ENCODE data around the gene CLEC10A. TPM values are rescaled to one million over a fixed set of nuclear protein-coding genes. Genes with fewer than 3 reads are reported as not detected.
"Not testable (repeated sequence)": the region's sequence is repeated elsewhere in the genome, so short reads cannot be mapped to it uniquely, and the experiment has no call there.

The CLEC10A gene, protein sequence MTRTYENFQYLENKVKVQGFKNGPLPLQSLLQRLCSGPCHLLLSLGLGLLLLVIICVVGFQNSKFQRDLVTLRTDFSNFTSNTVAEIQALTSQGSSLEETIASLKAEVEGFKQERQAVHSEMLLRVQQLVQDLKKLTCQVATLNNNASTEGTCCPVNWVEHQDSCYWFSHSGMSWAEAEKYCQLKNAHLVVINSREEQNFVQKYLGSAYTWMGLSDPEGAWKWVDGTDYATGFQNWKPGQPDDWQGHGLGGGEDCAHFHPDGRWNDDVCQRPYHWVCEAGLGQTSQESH
- 10 to 100 TPM in 1 of 2 donors, 1 to 10 TPM in 1; 6.6 to 13.4 TPM for total RNA-seq
- long read RNA-seq, partial matches to known transcripts: 0 of 5 reads
- long read RNA-seq, other reads (novel, unspliced or antisense): 2 of 5 reads

DNA sequence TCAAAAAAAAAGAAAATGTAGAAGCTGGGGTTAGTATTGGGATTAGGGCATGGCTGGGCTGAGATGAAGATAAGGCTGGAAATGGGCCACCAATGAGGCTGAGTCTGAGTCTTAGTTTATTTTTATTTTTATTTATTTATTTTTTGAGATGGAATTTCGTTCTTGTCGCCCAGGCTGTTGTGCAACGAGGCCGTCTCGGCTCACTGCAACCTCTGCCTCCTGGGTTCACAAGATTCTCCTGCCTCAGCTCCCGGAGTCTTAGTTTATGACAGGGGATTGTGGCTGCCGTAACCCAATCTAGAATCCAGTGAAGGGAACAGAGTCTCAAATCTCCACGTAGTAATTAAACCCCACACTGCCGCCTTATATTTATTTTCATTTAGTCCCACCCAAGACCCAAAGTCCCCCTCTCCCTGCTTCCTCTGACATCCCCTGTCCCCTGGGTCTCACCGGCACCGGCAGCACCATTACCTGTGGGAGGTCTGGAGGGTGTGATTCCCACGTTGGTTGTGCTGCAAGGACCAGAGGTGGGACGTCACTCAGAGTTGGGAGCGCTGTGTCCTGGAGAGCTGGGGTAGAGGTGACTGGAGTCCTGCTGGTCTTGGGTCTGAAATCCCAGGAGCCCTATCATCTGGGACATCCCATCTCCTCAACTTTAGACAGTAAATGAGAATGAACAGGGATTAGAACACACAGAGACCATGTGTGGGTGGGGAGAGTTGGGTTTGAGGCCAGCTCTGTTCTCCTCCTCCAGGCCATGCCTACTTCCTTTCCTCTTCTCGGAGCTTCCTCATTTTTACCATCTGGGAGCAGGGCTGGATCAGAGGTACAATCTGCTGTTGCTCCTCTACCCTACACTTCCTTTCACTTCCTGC lies at the start of gene CLEC10A:
CLEC10A (minus strand) TSS at position 671 of the 875 bp plus-strand sequence. CDS start 1,439 bp downstream, outside the sequence.
- DNase-seq (no peak), ATAC-seq (peak; percentile 31 to 74)
- intact Hi-C loops (cut with DNase I): no loop called here

DNA sequence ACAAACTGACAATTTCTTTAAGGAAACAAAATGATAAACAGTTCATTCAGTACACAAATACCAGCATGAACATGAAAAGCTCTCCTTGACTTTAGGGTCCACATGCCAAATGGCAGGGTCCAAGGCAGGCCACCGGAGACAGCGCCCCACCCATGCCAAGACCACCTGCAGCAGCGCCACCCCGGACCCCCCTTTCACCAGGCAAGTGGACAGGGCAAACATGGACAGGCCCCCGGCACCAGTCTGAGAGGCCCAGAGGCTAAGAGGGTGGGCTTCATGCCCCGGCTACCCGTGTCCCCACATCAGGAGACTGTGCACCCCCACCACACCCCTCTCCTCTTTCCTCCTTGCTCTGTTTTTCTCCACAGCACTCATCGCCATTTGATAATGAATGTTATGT lies 49.3 kb upstream of the CLEC10A start:
- DNase-seq (no peak), ATAC-seq (no peak)
- intact Hi-C loops (cut with DNase I): no loop called here

DNA sequence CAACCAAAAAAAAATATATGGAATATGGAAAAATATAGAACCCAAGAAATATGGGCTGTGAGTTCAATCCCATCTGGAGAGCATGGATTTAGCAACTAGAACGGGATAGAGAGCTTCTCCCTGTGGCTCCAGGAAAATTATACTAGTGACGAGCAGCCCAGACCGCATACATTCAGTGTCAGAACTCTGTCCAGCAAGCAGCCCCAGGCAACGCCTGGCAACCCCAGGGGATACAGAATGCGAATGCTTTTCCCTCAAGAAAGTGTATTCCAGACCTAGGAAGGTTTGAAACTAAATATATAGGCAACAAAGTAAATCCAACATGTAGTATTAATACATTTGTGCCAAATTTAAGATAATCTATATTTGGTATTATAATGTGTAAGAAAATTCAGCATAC lies 48.1 kb upstream of the CLEC10A start:
- intact Hi-C loops (cut with DNase I): no loop called here
- DNase-seq (no peak), ATAC-seq (no peak)

DNA sequence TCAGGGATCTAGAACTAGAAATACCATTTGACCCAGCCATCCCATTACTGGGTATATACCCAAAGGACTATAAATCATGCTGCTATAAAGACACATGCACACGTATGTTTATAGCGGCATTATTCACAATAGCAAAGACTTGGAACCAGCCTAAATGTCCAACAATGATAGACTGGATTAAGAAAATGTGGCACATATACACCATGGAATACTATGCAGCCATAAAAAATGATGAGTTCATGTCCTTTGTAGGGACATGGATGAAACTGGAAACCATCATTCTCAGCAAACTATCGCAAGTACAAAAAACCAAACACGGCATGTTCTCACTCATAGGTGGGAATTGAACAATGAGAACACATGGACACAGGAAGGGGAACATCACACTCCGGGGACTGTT lies 47.5 kb upstream of the CLEC10A start:
- ATAC-seq; DNase-seq; intact Hi-C loops (cut with DNase I): not testable (repeated sequence)

DNA sequence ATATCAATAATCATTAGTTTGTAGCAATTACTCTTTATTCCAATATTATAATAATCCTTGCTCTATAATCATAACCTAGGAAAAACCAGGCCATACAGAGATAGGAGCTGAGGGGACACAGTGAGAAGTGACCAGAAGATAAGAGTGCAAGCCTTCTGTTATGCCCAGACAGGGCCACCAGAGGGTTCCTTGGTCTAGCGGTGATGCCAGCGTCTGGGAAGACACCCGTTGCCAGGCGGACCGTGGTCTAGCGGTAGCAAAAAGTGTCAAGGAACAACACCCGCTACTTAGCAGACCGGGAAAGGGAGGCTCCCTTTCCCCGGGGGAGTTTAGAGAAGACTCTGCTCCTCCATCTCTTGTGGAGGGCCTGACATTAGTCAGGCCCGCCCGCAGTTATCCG lies 46.3 kb upstream of the CLEC10A start:
- DNase-seq; intact Hi-C loops (cut with DNase I); ATAC-seq: not testable (repeated sequence)

DNA sequence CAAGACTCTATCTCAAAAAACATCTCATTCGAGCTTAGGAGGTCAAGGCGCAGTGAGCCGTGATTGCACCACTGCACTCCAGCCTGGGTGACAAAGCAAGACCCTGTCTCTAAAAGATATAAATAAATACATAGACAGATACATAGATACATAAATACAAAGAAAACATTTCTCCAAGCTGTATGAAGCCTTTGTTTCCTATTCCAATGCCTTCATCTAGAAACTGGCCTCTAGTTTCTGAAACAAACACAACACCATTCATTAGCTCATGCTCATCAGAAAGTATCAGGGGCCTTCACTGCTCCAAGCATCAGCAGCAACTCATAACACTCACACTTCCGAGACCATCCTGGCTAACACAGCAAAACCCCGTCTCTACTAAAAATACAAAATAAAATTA lies 44.9 kb upstream of the CLEC10A start:
- intact Hi-C loops (cut with DNase I): no loop called here
- ATAC-seq: no peak
- DNase-seq: no peak

DNA sequence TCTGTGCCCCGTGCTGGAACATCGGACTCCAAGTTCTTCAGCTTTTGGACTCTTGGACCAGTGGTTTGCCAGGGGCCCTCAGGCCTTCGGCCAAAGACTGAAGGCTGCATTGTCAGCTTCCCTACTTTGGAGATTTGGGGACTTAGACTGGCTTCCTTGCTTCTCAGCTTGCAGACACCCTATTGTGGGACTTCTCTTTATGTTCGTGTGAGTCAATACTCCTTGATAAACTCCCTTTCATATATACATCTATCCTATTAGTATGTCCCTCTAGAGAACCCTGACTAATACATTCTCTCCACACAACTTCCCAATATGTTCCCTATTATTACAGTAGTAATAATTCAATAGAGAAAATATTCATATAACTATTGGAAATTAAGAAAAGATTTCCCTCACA lies 43.8 kb upstream of the CLEC10A start:
- no peak for DNase-seq
- intact Hi-C loops (cut with DNase I): no loop called here
- no peak for ATAC-seq

DNA sequence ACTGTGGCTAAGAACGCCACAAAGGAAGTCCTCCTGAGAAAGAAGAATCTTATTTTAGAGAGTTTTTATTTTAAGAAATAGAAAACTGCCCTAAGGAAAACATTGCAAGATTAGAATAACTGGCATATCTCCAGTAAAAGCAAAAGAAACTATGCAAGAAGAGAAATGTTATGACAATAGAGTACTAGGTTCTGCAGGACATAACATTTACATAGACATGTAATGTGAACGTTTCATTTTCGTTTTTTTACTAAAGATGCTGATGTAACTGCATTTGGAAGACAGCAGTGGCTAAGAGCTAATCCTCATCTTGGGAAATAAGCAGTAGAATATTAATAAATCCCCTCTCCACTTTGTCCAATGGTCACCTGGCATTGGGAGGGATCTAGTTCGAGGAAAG lies 42.3 kb upstream of the CLEC10A start:
- DNase-seq: no peak
- intact Hi-C loops (cut with DNase I): no loop called here
- ATAC-seq: no peak

DNA sequence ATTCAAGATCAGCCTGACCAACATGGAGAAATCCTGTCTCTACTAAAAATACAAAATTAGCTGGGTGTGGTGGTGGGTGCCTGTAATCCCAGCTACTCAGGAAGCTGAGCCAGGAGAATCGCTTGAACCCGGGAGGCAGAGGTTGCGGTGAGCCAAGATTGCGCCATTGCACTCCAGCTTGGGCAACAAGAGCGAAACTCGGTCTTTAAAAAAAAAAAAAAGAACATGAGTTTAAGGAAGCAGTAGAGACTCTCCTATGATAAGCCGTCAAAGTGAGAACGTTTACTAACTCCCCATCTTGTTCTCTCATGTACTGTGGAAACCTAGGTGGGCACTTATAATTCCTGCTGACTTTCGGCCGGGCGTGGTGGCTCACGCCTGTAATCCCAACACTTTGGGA lies 40.6 kb upstream of the CLEC10A start:
- ATAC-seq: peak in 1 of 2 donors; percentile 80

DNA sequence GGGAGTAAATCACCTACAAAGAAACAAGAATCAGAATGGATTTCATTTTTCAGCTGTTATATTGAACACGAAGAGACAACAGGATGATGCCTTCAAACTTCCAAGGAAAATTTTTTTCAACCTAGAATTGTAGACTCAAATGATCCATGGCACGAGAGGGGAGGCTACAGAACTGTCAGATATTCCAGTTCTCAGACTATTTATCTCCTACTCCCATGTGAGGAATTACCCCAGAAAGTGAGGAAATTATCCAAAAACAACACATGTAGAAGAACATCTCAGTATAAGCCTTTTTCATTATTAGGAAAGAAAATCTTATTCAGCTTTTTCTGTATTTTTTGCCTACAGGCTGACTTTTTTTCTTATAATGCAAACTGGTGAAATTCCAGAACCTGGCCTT lies 40.1 kb upstream of the CLEC10A start:
- DNase-seq (no peak), ATAC-seq (peak in 1 of 2 donors; percentile 73)
- intact Hi-C loops (cut with DNase I): no loop called here

More for the DNA sequence above, 40.6 kb upstream of the CLEC10A start:
- DNase-seq; intact Hi-C loops (cut with DNase I): not testable (repeated sequence)

DNA sequence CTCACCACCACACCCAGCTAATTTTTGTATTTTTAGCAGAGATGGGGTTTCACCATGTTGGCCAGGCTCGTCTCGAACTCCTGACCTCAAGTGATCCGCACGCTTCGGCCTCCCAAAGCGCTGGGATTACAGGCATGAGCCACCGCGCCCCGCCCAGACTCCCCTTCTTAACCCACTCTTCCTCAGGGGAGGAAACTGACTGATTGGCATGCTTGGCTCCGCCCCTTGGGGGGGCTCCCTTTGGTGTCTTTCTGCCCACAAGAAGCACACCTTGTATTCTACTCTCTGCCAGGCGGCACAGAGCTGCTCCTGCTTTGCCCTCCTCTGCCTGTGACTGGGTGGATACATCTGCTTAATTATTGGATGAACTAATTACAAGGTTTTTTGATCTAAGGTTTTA lies 39.3 kb upstream of the CLEC10A start:
- intact Hi-C loops (cut with DNase I): no loop called here
- ATAC-seq: peak in 1 of 2 donors; percentile 6
- DNase-seq: no peak

DNA sequence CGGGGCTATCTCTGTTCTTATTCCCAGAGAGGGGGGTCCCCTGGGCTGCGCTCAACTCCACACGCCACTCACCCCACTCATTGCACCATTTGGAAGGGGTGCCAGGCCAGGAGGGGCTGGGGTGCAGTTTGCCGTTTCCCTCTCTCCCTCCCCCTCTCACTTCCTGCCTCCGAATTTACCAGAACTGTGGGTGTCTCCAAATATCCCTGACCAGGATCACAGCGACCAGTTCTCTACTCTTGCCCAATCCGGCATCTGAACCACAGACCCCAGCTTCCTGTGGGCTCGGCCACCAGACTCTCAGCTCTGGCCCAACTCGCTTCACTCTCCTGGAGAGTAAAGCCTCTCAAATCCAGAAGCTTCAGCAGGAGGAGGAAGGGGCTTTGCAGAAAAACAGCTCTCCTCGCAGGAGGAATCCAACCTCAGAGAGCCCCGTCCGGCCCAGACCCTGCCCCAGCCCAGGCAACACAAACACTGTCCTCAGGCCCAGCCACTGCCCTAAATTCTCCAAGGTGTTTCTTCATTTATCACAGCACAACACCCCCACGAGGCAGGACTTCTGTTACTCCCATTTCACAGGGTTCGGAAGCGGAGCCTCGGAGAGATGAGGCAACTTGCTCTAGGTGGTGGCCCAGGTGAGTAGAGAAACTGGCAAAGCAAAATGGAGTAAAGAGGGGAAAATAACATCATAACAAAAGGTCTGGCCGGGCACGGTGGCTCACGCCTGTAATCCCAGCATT lies 35.0 kb upstream of the CLEC10A start:
- intact Hi-C loops (cut with DNase I): no loop called here
- DNase-seq (peak; percentile 43), ATAC-seq (peak; percentile 53 to 71)

DNA sequence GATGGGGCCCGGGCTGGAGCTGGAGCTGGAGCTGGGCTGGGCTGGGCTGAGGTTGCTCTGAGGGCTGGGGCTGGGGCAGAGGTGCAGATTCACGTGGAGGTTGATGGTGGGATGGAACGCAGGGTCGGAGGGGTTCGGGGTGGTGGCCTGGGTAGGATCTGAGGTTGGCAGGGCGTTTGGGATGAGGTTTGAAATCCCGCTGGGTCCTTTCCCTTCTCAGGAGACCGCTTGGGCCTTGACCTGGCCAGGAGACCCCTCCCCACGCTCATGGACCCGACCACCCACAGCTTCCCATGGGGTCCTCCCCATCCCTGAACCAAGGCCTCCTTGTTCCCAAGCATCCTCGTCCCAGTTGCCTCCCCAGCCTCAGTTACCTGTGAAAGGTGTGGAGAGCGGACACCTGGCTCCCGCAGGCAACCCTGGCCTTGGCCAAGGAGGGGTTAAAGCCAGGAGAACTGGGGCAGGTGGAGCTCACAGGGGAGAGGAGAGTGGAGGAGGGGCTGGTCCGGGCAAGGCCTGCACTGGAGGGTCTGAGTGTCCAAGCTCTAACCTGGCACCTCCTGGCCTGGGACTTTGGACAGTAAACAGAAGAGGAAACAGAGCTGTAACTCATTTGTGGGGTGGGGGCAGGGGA lies 34.3 kb upstream of the CLEC10A start, which contains the start of gene ASGR2:
ASGR2 (minus strand) TSS at position 582 of the 634 bp plus-strand sequence. CDS start 582 bp downstream, outside the sequence.
- no peak for DNase-seq
- intact Hi-C loops (cut with DNase I): no loop called here
- ATAC-seq: peak in 1 of 2 donors; percentile 8

DNA sequence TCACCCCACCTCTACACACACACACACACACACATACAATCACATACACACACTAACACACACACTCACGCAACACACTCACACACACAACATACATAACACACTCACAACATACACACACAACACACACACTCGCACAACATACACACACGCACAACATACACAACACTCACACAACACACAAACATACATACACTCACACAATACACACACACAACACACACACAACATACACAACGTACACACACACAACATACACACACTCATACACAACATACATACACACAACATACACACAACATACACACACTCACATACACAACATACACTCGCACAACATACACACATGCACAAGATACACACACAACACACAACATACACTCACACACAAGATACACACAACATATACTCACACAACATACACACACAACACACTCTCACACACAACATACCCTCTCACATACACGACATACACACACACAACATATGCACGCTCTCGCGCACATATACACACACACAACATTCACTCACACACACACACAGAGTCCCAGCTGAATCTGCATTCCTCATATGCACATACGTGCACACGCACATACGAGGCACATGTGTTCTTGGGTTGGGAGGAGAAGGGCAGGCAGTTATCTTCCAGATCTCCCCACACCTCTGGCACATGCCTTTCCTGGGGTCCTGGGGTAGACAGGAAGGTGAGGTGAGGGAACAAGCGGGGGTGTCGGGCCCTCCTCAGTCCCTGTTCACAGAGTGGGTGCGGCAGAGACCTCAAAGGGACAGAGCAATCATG lies 33.4 kb upstream of the CLEC10A start:
- DNase-seq (no peak), ATAC-seq (no peak)
- intact Hi-C loops (cut with DNase I): no loop called here

DNA sequence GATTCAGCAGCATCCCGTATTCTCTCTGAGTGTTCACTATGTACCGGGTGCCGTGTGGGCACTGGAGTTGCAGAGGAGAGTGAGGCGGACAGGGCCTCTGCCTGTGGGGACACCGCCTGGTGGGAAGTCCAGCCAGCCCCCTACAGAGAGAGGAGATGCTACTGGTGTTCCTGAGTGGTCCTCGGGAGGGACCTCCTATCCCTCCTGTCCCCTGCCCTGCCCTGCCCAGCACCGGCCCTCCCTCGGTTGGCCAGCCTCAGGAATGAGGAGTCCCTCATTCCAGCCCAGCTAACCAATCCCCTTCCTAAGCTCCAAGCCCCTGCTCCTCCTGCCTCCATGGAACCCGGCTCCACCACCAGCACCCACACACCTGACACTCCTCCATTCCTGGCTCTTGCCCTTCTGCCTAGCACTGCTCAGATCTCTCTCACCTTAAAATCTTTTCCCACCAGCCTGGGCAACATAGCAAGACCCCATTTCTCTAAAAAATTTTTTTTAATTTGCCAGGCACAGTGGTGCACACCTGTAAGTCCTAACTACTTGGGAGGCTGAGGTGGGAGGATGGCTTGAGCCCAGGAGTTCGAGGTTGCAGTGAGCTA lies 32.6 kb upstream of the CLEC10A start:
- DNase-seq (no peak), ATAC-seq (no peak)
- intact Hi-C loops (cut with DNase I): no loop called here

DNA sequence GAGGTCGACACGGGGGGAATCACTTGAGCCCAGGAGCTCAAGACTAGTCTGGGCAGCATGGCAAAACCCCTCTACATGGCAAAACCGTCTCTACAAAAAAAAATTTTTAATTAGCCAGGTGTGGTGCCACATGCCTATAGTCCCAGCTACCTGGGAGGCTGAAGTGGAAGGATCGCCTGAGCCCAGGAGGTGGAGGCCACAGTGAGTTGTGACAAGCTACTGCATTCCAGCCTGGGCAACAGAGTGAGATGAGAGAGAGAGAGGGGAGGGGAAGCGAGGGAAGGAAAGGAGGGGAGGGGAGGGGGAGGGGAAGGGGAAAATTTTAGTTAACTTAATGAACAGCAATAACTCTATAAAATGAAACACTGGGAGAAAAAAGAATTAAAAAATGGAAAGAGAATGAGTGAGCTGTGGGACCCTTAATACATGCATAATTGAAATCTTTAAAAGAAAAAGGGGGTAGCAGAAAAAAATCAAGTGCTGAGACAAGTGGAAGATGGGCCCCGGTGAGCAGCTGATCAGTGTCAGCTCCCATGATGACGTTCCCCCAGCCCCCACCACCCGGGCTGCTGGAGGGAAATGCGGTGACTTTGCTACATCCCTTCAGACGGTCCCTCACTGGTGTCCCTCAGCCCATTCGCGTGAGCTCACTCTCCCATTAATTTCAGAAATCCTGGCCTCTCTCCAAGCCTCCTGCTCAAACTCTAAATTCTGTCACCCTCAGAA lies 31.9 kb upstream of the CLEC10A start:
- no peak for ATAC-seq
- intact Hi-C loops (cut with DNase I): no loop called here

More for the DNA sequence above, 31.9 kb upstream of the CLEC10A start:
- no peak for DNase-seq

All from left cardiac atrium (tissue), 4 donors.